ENCODE measurements around the gene EGR2. TPM values are rescaled to one million over a fixed set of nuclear protein-coding genes. Genes with fewer than 3 reads are reported as not detected.

Gene EGR2
- total and polyA plus RNA-seq, 5 donors from 2014 or later: 0.13 to 7.5 (median 0.47) TPM

Other genes starting within 250 kb of the EGR2 start
- 11.1 TPM for gene ADO, start 11.6 kb downstream of the EGR2 start, total RNA-seq
- gene ADO, start 11.6 kb downstream of the EGR2 start, polyA plus RNA-seq: 1 to 10 TPM; 1.4 to 4.4 (median 2.1) TPM

Measured in CD4-positive, CD25-positive, alpha-beta regulatory T cell (primary cell).